Endothelial cell of umbilical vein (primary cell): ENCODE results near the gene RNF125. TPM values are rescaled to one million over a fixed set of nuclear protein-coding genes. Genes with fewer than 3 reads are reported as not detected.

ENCODE experiments used
- BruUV-seq: library from RNA; stranded (reverse); fragments of 400-500 nt; replicated peaks from 2 replicates; lab custom pipeline; 2021; lab: Mats Ljungman, UMichigan
- CTCF ChIA-PET: fragments of 300-600, 350-600 bp; sonication (Branson Sonifier 250); formaldehyde crosslinking; loops from one replicate; lab custom pipeline; 2021; ENCODE audit warnings: antibody characterized with exemption, inconsistent platforms; lab: Charles Lee
- POLR2A ChIA-PET: fragments of 300-600, 350-600 bp; sonication (Branson Sonifier 250); formaldehyde crosslinking; loops from one replicate; lab custom pipeline; 2021; ENCODE audit warnings: antibody characterized with exemption, inconsistent platforms; lab: Charles Lee
- DNase-seq: peaks from one replicate; pipeline ENCODE4 v3.0.0-alpha.2; 2011; ENCODE audit warnings: low read depth, low spot score
- FAIRE-seq: peaks from 2 replicates; lab custom pipeline; 2011; peaks lifted over from hg19 to GRCh38; lab: Jason Lieb, UNC
- H2AFZ ChIP-seq: 2 replicates; pipeline ENCODE4 v1.6.0; 2012; ENCODE audit warnings: low read depth, low read length, control low read depth, inconsistent platforms
- H3K27ac ChIP-seq: 2 replicates; pipeline ENCODE4 v1.5.1; 2011; ENCODE audit warnings: low read depth, mild to moderate bottlenecking, control low read depth, low read length, moderate library complexity; ENCODE audit not compliant: insufficient read depth
- H3K27me3 ChIP-seq, 2 experiments: 2 replicates each; pipeline versions ENCODE4 v1.6.0 to v1.6.1; 2011; ENCODE audit warnings: low read length in 2 of 2, mixed read lengths in 1 of 2; ENCODE audit not compliant: control insufficient read depth in 2 of 2, insufficient read depth in 2 of 2
- H3K36me3 ChIP-seq, 2 experiments: 2 replicates in 1 of 2; 3 replicates in 1 of 2; pipeline ENCODE4 v1.5.1; 2011; ENCODE audit warnings: low read length in 2 of 2, mild to moderate bottlenecking in 1 of 2, moderate library complexity in 1 of 2; ENCODE audit not compliant: control insufficient read depth in 2 of 2, insufficient read depth in 2 of 2; ENCODE audit errors: extremely low read depth in 1 of 2
- H3K4me1 ChIP-seq: 3 replicates; pipeline ENCODE4 v1.5.1; 2011; ENCODE audit warnings: mild to moderate bottlenecking, low read length; ENCODE audit not compliant: control insufficient read depth, insufficient read depth; ENCODE audit errors: extremely low read depth
- H3K4me2 ChIP-seq: 2 replicates; pipeline ENCODE4 v1.6.1; 2011; ENCODE audit warnings: low read length, control low read depth, mixed read lengths; ENCODE audit not compliant: insufficient read depth
- H3K4me3 ChIP-seq, 3 experiments: fragments of 200-600 bp in 1 of 3; sonication (generic), shearing (Covaris generic) in 1 of 3; replicated peaks in 1 of 3; 2 replicates each; pipeline ENCODE4 v1.5.1; 2011 to 2016; ENCODE audit warnings: control low read depth in 3 of 3, low read length in 3 of 3, mild to moderate bottlenecking in 2 of 3, inconsistent platforms in 1 of 3, low read depth in 1 of 3, moderate library complexity in 1 of 3; ENCODE audit not compliant: insufficient read depth in 1 of 3
- H3K79me2 ChIP-seq: 2 replicates; pipeline ENCODE4 v1.6.0; 2012; ENCODE audit warnings: low read length, inconsistent platforms; ENCODE audit not compliant: control insufficient read depth, insufficient read depth
- H3K9ac ChIP-seq: replicated peaks from 2 replicates; pipeline ENCODE3; 2011; ENCODE audit warnings: low read length, control low read depth; ENCODE audit not compliant: insufficient read depth; ENCODE audit errors: extremely low read depth
- H3K9me1 ChIP-seq: replicated peaks from 3 replicates; pipeline ENCODE4 v1.6.0; 2011; ENCODE audit warnings: mild to moderate bottlenecking, low read length; ENCODE audit not compliant: control insufficient read depth, insufficient read depth; ENCODE audit errors: extremely low read depth
- H3K9me3 ChIP-seq: replicated peaks from 2 replicates; pipeline ENCODE4 v1.5.1; 2012; ENCODE audit warnings: low read length, inconsistent platforms; ENCODE audit not compliant: control insufficient read depth, insufficient read depth
- H4K20me1 ChIP-seq: replicated peaks from 2 replicates; pipeline ENCODE3; 2011; ENCODE audit warnings: mild to moderate bottlenecking, low read length; ENCODE audit not compliant: control insufficient read depth, insufficient read depth; ENCODE audit errors: extremely low read depth
- CTCF ChIP-seq, 2 donors: IDR thresholded peaks; 1 replicate in 1 of 2; 2 replicates in 1 of 2; pipeline ENCODE4 v1.5.1; 2011; ENCODE audit warnings: low read length in 2 of 2, mild to moderate bottlenecking in 2 of 2, moderate library complexity in 2 of 2, control low read depth in 1 of 2, inconsistent platforms in 1 of 2, low read depth in 1 of 2; ENCODE audit not compliant: insufficient read depth in 1 of 2; ENCODE audit errors: extremely low read depth in 1 of 2
- EZH2 ChIP-seq: IDR thresholded peaks from 2 replicates; pipeline ENCODE4 v1.6.1; 2012; ENCODE audit warnings: borderline replicate concordance, low read depth, mild to moderate bottlenecking, moderate library complexity, low read length, inconsistent platforms; ENCODE audit not compliant: severe bottlenecking
- FOS ChIP-seq: IDR thresholded peaks from 2 replicates; pipeline ENCODE4 v1.6.1; 2011; ENCODE audit warnings: mild to moderate bottlenecking, low read length, moderate library complexity, borderline replicate concordance; ENCODE audit not compliant: insufficient read depth
- GATA2 ChIP-seq: IDR thresholded peaks from 2 replicates; pipeline ENCODE4 v1.7.0; 2011; ENCODE audit warnings: low read depth, mild to moderate bottlenecking, moderate library complexity, mixed read lengths, low read length; ENCODE audit not compliant: insufficient read length, insufficient read depth
- JUN ChIP-seq: IDR thresholded peaks from 2 replicates; pipeline ENCODE4 v1.6.1; 2011; ENCODE audit warnings: borderline replicate concordance, low read depth; ENCODE audit not compliant: insufficient read length, insufficient read depth
- MYC ChIP-seq: IDR thresholded peaks from one replicate; pipeline ENCODE4 v1.6.1; 2011; ENCODE audit warnings: mild to moderate bottlenecking, low read depth, low read length
- POLR2A ChIP-seq: IDR thresholded peaks from 2 replicates; pipeline ENCODE4 v1.6.1; 2012; ENCODE audit warnings: low read depth, mild to moderate bottlenecking, control low read depth, low read length
- POLR2AphosphoS5 ChIP-seq: IDR thresholded peaks from 2 replicates; pipeline ENCODE4 v1.6.1; 2012; ENCODE audit warnings: low read depth, mild to moderate bottlenecking, control low read depth, low read length, moderate library complexity; ENCODE audit not compliant: insufficient read depth
- dilution Hi-C: fragments of 300-500 bp; cut with MboI; formaldehyde crosslinking; loops from one replicate; pipeline ENCODE4 v1.15.0; 2019; ENCODE audit warnings: low sequenced_read_pairs; ENCODE audit not compliant: extremely low pct_ligation_motif_present
- intact Hi-C: fragments of 100-400 bp; cut with micrococcal nuclease; formaldehyde crosslinking; loops from one replicate; pipeline ENCODE4 v1.10.0; 2022
- polyA plus RNA-seq, 4 experiments: library from polyadenylated mRNA; depleted of rRNA in 3 of 4; stranded (reverse) in 3 of 4; unstranded in 1 of 4; fragments of >200 nt; gene quantifications; 2 replicates each; pipeline versions ENCODE4 v1.2.1 to v1.2.3, GENCODE V29; 2011 to 2012; ENCODE audit warnings: missing spikeins in 1 of 4
- total RNA-seq: library from RNA; stranded (reverse); gene quantifications from 2 replicates; pipeline ENCODE4 v1.2.3, GENCODE V29; 2021
- TF ChIP-seq, protein P1 (sequence below): IDR thresholded peaks from 2 replicates; pipeline ENCODE4 v1.6.1; 2011; ENCODE audit not compliant: insufficient read depth, insufficient read length

Gene RNF125
- total and polyA plus RNA-seq, 2 donors (not counting 3 experiments of a cell fraction or from before 2014, with no cell fraction given): 0.73 to 1.3 TPM

DNA sequence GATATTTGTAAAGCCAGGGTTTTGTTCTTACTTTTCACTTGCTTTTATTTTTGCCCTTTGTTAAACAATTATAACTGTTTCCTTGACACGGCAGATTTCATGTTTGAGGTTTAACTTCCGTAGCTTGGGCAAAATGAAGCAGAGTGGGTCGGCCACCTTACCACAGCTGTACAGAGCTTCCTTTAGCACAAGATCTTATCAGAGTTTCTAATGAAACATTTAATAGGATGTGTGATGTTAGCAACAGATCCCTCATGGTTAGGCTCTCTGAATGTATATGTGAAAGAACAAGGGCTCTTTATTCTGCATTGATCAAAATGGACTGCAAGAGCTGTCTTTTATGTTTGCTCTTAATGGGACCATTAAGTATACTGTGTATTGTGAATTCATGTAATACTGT, 22.3 kb downstream of the RNF125 start:
- no peak overlapping the region for H3K9ac ChIP-seq
- H3K4me3 ChIP-seq: no peak overlapping the region
- no peak for TF ChIP-seq MYC
- TF ChIP-seq POLR2AphosphoS5: no peak
- TF ChIP-seq FOS: no peak
- TF ChIP-seq CTCF (IDR thresholded peaks at IDR 0.05; ENCODE audit: extremely low read depth in 1 of 2, insufficient read depth in 1 of 2, low read depth in 1 of 2, low read length in 2 of 2): no peak
- TF ChIP-seq GATA2: no peak
- no peak for TF ChIP-seq POLR2A
- TF ChIP-seq EZH2: no peak
- TF ChIP-seq, protein P1, sequence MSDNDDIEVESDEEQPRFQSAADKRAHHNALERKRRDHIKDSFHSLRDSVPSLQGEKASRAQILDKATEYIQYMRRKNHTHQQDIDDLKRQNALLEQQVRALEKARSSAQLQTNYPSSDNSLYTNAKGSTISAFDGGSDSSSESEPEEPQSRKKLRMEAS: no peak
- no peak for TF ChIP-seq JUN
- dilution Hi-C loops: no loop called here
- no peaks in the 10 kb centered on the region for H4K20me1 ChIP-seq
- POLR2A ChIA-PET: no interaction called here
- peak; percentile 6 for DNase-seq
- intact Hi-C loops: no loop called here
- no peaks in the 10 kb centered on the region for H3K4me1 ChIP-seq
- H2AFZ ChIP-seq: no peak overlapping the region
- H3K9me1 ChIP-seq: no peaks in the 10 kb centered on the region
- CTCF ChIA-PET: interaction anchor here (0.6 to 0.8 kb wide), 2 partner anchors 13 to 31 kb away, joined by 3 read pairs; no protein-coding TSS in a partner anchor
- H3K27me3 ChIP-seq: no peaks in the 10 kb centered on the region
- H3K9me3 ChIP-seq: no peaks in the 10 kb centered on the region
- H3K27ac ChIP-seq: no peak overlapping the region
- H3K36me3 ChIP-seq: no peaks in the 10 kb centered on the region
- no TSS peak for BruUV-seq
- no peak overlapping the region for H3K4me2 ChIP-seq
- H3K79me2 ChIP-seq: no peaks in the 10 kb centered on the region
- no peak for FAIRE-seq
